Mucosa of rectum (tissue), 2 donors: ENCODE data around the gene TENT5C.
A peak's percentile ranks its signal among the peaks of the same experiment; 100 is the strongest.

ENCODE experiments used
- H3K27ac ChIP-seq, 2 donors: one replicate each; pipeline ENCODE4 v1.7.0; 2013; ENCODE audit warnings: inconsistent platforms in 2 of 2, low read depth in 2 of 2, low read length in 2 of 2
- H3K27me3 ChIP-seq, 2 donors: one replicate each; pipeline ENCODE4 v1.7.0; 2013; ENCODE audit warnings: low read length in 2 of 2; ENCODE audit not compliant: control insufficient read depth in 2 of 2, insufficient read depth in 2 of 2
- H3K36me3 ChIP-seq, 2 donors: one replicate each; pipeline ENCODE4 v1.7.0; 2013; ENCODE audit warnings: low read length in 2 of 2; ENCODE audit not compliant: control insufficient read depth in 2 of 2, insufficient read depth in 2 of 2
- H3K4me1 ChIP-seq, 2 donors: one replicate each; pipeline ENCODE4 v1.7.0; 2013; ENCODE audit warnings: low read length in 2 of 2, mild to moderate bottlenecking in 1 of 2; ENCODE audit not compliant: control insufficient read depth in 2 of 2, insufficient read depth in 2 of 2
- H3K4me3 ChIP-seq, 2 donors: one replicate each; pipeline ENCODE4 v1.7.0; 2013; ENCODE audit warnings: low read length in 2 of 2
- H3K9ac ChIP-seq, 2 donors: one replicate each; pipeline ENCODE4 v1.7.0; 2013; ENCODE audit warnings: low read length in 2 of 2, low read depth in 1 of 2, mild to moderate bottlenecking in 1 of 2
- H3K9me3 ChIP-seq, 2 donors: one replicate each; pipeline ENCODE4 v1.7.0; 2013; ENCODE audit warnings: low read length in 2 of 2; ENCODE audit not compliant: control insufficient read depth in 2 of 2
- donor health status: healthy.
- donor health status: Normal muscosa, but diverticular disease.

Gene TENT5C

DNA sequence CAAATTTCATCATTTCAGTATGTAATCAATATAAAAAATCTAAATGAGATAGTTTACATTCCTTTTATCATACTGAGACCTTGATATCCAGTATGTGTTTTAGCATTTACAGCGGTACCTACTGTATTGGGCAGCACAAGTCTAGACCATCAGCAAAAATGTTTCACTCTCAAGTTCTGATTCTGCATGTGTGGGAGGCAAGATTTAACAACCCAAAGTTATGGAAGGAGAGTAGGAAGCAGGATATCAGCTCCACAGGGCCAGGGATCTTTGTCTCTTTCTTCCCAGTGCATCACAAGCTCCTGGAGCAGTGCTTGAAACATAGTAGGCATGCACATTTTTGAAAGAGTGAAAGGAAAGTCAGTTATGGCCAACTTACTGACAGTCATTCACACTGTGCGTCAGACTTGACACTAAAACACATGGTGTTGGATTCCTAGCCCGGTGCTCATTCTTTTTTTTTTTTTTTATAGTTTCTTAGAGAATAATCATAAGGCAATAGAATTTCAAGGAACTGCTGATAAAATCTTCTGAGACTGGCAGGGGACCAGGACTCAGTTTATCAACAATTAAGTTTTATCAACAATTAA is 6.1 kb downstream of the TENT5C start:
- peaks cover 50 to 70% of the 10 kb centered on the region in 2 donors for H3K4me1 ChIP-seq
- H3K27ac ChIP-seq: peak overlapping the region; percentile 69 to 79
- H3K36me3 ChIP-seq: no peaks in the 10 kb centered on the region
- H3K4me3 ChIP-seq: peak overlapping the region; percentile 43 to 45
- H3K9me3 ChIP-seq: no peaks in the 10 kb centered on the region
- no peaks in the 10 kb centered on the region for H3K27me3 ChIP-seq
- H3K9ac ChIP-seq: peak overlapping the region in 1 of 2 donors; percentile 41

GRCh38 chr1:117612517-117613248 is 6.8 kb downstream of the TENT5C start:
- H3K9ac ChIP-seq: peak overlapping the region; percentile 10 to 41
- H3K4me3 ChIP-seq: peak overlapping the region; percentile 8 to 43
- no peaks in the 10 kb centered on the region for H3K36me3 ChIP-seq
- H3K27me3 ChIP-seq: no peaks in the 10 kb centered on the region
- peaks cover 50 to 70% of the 10 kb centered on the region in 2 donors for H3K4me1 ChIP-seq
- no peaks in the 10 kb centered on the region for H3K9me3 ChIP-seq
- H3K27ac ChIP-seq: peak overlapping the region; percentile 69 to 79

DNA sequence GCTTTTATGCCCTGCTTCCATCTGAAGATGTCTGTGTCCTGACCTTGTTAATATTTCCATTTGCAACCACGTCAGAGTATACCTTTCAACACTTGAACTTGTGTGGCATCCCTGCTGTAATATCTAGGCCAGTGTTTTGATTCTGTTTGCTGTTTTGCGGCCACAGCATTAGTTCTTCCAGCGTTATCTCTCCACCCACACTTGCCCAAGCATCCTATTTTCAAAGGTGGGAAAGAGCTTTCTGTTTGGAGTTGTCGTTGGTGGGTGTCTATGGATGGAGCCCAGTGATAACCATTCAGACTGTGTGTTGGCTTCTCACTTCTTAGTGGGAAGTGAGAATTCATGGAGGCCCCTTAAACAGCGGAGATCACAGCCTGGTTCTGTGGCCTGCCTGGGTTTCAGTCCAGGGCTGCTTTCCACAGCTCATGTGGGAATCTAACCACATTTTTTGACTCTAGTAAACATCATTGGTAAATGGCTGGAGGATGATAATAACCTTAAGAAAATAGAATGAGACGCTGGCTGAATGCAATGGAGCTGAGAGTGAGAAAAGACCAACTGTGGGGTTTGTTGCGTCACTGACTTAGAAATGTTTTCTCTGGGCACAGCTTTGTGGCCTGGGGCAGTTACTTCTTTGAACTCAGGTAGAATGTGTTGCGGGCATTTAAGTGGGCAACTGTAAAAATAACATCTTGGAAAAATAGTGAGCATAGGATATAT is 7.6 kb downstream of the TENT5C start:
- Histone ChIP-seq H3K27me3 (no peaks in the 10 kb centered on the region), H3K9ac (peak overlapping the region in 1 of 2 donors; percentile 41), H3K4me1 (peaks cover 50 to 65% of the 10 kb centered on the region in 2 donors), H3K9me3 (no peaks in the 10 kb centered on the region), H3K27ac (peak overlapping the region; percentile 69 to 79), H3K36me3 (no peaks in the 10 kb centered on the region), H3K4me3 (peak overlapping the region; percentile 8 to 43)

DNA sequence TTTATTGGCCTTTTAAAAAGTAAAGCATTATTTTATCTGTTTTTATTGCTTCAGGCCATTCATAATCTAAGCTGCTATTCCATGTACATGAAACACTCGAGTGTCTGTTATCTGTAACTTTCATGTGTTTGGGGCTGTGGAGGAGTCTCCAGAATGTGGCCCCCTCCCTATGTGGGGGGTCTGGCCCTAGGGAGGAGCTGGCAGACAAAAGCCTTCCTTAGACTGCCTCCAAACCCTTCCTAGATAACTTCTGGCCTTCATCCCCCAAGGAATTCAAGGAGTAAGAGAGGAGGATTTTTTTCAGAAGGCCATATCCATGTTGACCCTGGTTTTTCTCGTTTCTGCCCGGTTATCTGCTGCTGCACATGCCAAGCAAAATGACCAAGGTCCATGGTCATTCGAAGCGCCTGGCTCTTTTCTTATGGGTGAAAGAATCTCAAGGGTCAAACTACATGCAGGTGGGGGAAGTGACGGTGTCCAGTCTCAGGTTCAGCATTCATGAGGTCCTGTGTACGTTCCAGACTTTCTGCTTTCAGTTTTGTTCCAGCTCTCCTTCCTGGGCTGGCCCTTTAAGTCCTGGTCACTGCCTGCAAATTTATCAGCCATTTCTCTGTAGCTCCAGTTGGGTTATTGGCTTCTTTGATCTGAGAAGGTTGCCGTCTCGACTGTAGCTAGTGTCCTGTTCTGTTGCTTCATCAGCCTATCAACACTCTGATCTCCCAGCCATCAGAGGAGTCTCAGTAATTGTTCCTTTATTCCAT is 8.3 kb downstream of the TENT5C start:
- Histone ChIP-seq H3K9ac (peak overlapping the region in 1 of 2 donors; percentile 21), H3K4me3 (peak overlapping the region; percentile 19 to 45), H3K4me1 (peaks cover 44 to 60% of the 10 kb centered on the region in 2 donors), H3K36me3 (no peaks in the 10 kb centered on the region), H3K27me3 (no peaks in the 10 kb centered on the region), H3K27ac (peak overlapping the region; percentile 29 to 34), H3K9me3 (no peaks in the 10 kb centered on the region)

DNA sequence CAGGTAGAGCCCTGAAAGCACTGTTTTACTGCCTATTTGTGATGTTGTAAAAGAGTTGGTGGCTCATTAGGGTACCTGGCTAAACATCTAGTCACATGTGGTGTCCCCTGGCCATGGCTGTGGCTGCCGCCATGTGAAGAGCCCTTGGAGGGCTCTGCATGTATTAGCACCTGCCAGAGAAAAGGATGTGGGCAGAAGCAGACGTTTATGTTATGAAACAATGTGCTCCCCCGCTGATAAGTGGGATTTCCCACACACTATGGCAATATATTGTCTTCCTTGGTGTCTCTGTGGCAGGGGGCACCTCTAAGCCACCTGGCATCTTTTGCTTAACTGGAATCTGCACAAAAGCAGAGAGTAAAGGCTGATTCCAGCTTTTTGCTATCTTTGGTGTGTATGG is 9.6 kb downstream of the TENT5C start:
- Histone ChIP-seq H3K27ac (peak overlapping the region in 1 of 2 donors; percentile 7), H3K4me1 (peaks cover 39 to 50% of the 10 kb centered on the region in 2 donors), H3K9me3 (no peaks in the 10 kb centered on the region), H3K4me3 (no peak overlapping the region), H3K9ac (no peak overlapping the region), H3K36me3 (peaks cover 0 to 2% of the 10 kb centered on the region in 2 donors), H3K27me3 (no peaks in the 10 kb centered on the region)

DNA sequence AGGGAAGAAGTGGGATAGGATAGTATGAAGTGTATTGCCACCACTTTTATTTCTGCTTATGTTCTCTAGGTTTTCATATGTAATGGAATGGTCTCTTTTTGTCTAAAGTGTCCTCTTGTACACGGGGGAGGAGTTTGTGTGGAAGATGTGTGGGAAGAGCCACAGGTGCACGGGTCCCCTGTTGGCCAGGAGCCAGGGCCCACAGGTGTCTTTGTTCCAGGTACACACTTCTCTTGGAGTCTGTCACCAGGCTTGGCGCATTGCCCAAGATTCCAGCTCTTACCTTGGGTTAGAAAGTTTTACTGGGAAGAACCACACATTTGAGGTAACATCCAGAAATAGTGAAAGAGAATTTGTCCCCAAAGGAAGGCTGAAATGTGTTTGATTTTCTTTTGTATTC is 10.5 kb downstream of the TENT5C start:
- Histone ChIP-seq H3K36me3 (peaks cover 0 to 9% of the 10 kb centered on the region in 2 donors), H3K27ac (no peak overlapping the region), H3K4me1 (peaks cover 39 to 44% of the 10 kb centered on the region in 2 donors), H3K27me3 (no peaks in the 10 kb centered on the region), H3K9me3 (no peaks in the 10 kb centered on the region), H3K9ac (no peak overlapping the region), H3K4me3 (no peak overlapping the region)

DNA sequence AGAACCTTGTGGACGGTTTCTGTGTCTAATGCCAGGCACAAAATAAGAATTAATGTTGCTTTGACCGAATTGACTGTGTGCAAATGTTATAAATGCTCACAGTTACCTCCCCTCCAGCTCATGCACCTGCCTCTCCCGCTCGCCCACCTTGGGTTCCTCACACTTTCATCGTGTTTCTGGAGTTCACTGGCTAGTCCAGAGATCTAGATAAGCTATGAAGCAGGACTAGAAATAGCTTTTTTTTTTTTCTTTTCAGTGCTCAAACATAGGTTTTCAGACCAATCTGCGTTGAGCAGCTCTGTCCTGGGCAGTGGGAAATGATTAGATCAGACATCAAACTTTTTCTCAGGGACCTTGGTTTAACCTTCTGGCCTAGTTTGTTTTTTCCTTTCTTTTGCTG is 11.1 kb downstream of the TENT5C start:
- Histone ChIP-seq H3K27me3 (no peaks in the 10 kb centered on the region), H3K36me3 (peaks cover 0 to 13% of the 10 kb centered on the region in 2 donors), H3K27ac (no peak overlapping the region), H3K9me3 (no peaks in the 10 kb centered on the region), H3K4me3 (no peak overlapping the region), H3K4me1 (peaks cover 34 to 40% of the 10 kb centered on the region in 2 donors), H3K9ac (no peak overlapping the region)

DNA sequence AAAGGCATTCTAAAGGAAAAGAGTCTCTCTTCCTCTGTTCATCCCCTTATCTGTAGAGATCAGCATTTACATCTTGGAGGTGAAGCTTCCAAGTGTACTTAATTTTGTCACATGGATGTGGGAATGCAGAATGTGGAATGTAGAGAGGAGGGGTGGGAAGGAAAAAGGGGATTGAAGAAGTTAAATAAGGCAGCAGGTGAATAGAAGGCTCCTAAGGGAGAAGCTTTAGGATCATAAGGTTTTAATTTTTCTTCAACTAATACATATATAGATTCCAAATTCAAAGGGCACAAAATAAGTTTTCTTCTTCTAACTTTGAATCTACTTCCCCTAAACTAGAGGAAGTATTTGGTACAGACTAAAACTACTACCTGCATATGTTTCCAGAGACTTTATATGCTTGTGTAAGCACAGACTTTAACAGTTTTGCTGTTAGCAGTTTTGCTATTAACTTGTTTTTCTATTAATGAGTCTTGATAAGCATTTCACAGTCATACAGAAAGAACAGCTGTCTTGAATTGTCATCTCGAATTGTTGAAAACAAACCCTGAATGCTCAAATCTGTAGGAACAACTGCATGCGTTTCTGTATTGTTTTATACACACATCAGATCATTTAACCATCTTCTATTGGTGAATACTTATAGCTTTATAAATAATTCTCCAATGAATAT is 12.7 kb downstream of the TENT5C start:
- H3K4me1 ChIP-seq: peaks cover 20 to 25% of the 10 kb centered on the region in 2 donors
- H3K9ac ChIP-seq: no peak overlapping the region
- H3K9me3 ChIP-seq: no peaks in the 10 kb centered on the region
- H3K27ac ChIP-seq: no peak overlapping the region
- no peaks in the 10 kb centered on the region for H3K27me3 ChIP-seq
- no peak overlapping the region for H3K4me3 ChIP-seq
- peaks cover 11 to 24% of the 10 kb centered on the region in 2 donors for H3K36me3 ChIP-seq

DNA sequence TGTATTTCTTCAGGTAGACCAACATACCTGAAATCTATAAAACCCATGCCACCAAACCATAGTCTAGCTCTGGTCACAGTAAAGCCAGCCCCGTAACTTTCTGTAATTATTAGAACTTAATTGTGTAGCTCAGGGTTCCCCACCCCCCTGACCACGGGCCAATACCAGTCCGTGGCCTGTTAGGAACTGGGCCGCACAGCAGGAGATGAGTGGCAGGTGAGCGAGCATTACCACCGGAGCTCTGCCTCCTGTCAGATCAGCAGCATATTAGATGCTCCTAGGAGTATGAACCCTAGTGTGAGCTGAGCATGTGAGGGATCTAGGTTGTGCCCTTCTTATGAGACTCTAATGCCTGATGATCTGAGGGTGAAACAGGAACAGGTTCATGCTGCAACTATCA is 14.6 kb downstream of the TENT5C start:
- Histone ChIP-seq H3K36me3 (peaks cover 23 to 37% of the 10 kb centered on the region in 2 donors), H3K9ac (no peak overlapping the region), H3K4me3 (no peak overlapping the region), H3K27me3 (no peaks in the 10 kb centered on the region), H3K4me1 (peaks cover 3 to 8% of the 10 kb centered on the region in 2 donors), H3K27ac (no peak overlapping the region), H3K9me3 (no peaks in the 10 kb centered on the region)
